NCI-H510A (cell line): ENCODE measurements around the gene MTAP.
A peak's percentile ranks its signal among the peaks of the same experiment; 100 is the strongest.

Experiments used
- DNase-seq: peaks from one replicate; lab custom pipeline; 2025; lab: John Stamatoyannopoulos, UW

The MTAP gene

GRCh38 chr9:21804791-21805190 is 2.4 kb downstream of the MTAP start:
- no peak for DNase-seq

GRCh38 chr9:21806644-21807043 is 4.2 kb downstream of the MTAP start:
- DNase-seq = no peak

- DNase-seq = no peak
Observed at GRCh38 chr9:21810388-21810787, 8.0 kb downstream of the MTAP start.

- no peak for DNase-seq
Observed at GRCh38 chr9:21810881-21811280, 8.4 kb downstream of the MTAP start.

- DNase-seq = no peak
Observed at GRCh38 chr9:21811914-21812313, 9.5 kb downstream of the MTAP start.

GRCh38 chr9:21812415-21812814 is 10.0 kb downstream of the MTAP start:
- DNase-seq = no peak

- no peak for DNase-seq
Observed at GRCh38 chr9:21812946-21813568, 10.6 kb downstream of the MTAP start.

- DNase-seq = peak; percentile 23
Observed at GRCh38 chr9:21813575-21814473, 11.4 kb downstream of the MTAP start.

- DNase-seq = no peak
Observed at GRCh38 chr9:21815643-21816042, 13.2 kb downstream of the MTAP start.

- DNase-seq = no peak
Observed at GRCh38 chr9:21817176-21817575, 14.7 kb downstream of the MTAP start.

GRCh38 chr9:21825637-21826036 is 23.2 kb downstream of the MTAP start:
- DNase-seq = no peak

GRCh38 chr9:21828853-21829410 is 26.5 kb downstream of the MTAP start:
- no peak for DNase-seq

GRCh38 chr9:21830589-21830988 is 28.2 kb downstream of the MTAP start:
- DNase-seq = no peak

GRCh38 chr9:21831841-21832509 is 29.5 kb downstream of the MTAP start:
- no peak for DNase-seq

- DNase-seq = no peak
Observed at GRCh38 chr9:21833090-21833801, 30.8 kb downstream of the MTAP start.

- no peak for DNase-seq
Observed at GRCh38 chr9:21835121-21835520, 32.7 kb downstream of the MTAP start.

GRCh38 chr9:21836437-21837161 is 34.2 kb downstream of the MTAP start:
- no peak for DNase-seq

GRCh38 chr9:21837501-21837900 is 35.1 kb downstream of the MTAP start:
- DNase-seq = no peak

GRCh38 chr9:21840647-21841046 is 38.2 kb downstream of the MTAP start:
- DNase-seq = no peak

- DNase-seq = no peak
Observed at GRCh38 chr9:21841133-21841532, 38.7 kb downstream of the MTAP start.

- DNase-seq = no peak
Observed at GRCh38 chr9:21848615-21849014, 46.2 kb downstream of the MTAP start.
